Prostate gland (tissue), 2 donors: ENCODE data around the gene NEK6.

ENCODE experiments used
- CTCF ChIP-seq, 4 experiments: fragments of 200-600 bp in 2 of 4; fragments of 450-650 bp in 2 of 4; sonication (generic) in 2 of 4; IDR thresholded peaks; 1 replicate in 3 of 4; 2 replicates in 1 of 4; pipeline ENCODE4 v1.5.1; 2016 to 2019; ENCODE audit warnings: antibody characterized with exemption in 4 of 4, mild to moderate bottlenecking in 2 of 4, moderate library complexity in 2 of 4
- POLR2A ChIP-seq: fragments of 450-650 bp; IDR thresholded peaks from one replicate; pipeline ENCODE4 v1.6.1; 2016; ENCODE audit warnings: antibody characterized with exemption, mild to moderate bottlenecking

DNA sequence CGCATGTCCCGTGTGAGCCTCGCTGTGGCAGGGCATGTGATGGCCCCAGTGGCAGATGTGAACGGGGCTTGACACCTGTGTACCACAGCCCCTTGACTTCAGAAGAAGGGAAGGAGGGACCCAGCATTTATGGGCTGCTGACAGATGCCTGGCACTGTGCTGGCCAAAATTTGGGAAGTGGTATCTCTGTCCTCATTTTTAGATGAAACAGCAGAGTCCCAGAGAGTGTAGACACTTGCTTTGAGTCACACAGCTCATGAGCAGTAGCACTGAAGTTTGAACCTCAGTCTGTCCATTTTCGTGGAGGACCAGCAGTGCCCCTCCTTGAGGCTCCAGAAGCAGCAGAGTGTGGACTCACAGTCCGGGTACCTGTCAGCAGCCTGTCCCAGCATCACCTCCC is 16.5 kb downstream of the NEK6 start:
- TF ChIP-seq POLR2A, result no peak
- no peak for TF ChIP-seq CTCF (IDR thresholded peaks at IDR 0.05)
